ENCODE data around the gene QRFPR. TPM values are rescaled to one million over a fixed set of nuclear protein-coding genes. Genes with fewer than 3 reads are reported as not detected.
"Not testable (repeated sequence)": the region's sequence is repeated elsewhere in the genome, so short reads cannot be mapped to it uniquely, and the experiment has no call there.

The QRFPR gene
- polyA plus RNA-seq (2012; ENCODE audit: insufficient read depth, insufficient read length, low read depth) = not detected

DNA sequence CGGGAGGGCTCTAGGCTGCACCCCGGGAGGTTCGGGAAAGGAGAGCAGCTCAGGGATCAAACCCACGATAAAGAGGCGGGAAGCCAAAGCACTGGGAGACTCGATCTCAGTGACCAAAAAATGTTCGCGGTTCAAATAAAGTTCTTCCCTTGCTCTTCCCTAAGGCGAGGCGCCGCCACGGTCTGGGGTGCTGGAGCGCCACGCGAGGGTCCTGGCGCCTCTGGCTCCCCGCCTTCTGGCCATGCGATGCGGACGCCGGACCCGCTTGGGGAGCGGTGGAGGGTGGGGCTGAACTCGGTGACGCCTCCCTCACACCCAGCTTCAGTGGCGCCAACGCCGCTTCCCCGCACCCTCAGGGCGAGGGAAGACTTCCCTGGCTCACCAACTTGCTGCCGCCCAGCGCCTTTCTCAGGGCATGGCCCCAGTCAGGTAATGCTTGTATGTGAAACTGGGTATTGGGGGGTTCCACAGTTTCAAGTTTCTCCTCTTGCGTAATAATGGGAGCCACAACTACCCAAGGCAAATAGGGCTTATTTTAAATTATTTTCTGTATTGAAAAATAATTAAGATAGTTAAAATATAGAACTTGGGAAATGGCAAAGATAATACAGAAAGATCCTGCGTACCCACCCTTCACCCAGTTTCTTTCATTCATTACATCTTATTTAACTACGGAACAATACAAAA, at the start of gene QRFPR:
Gene QRFPR, minus strand, starts transcription at position 243 of the 687 bp plus-strand sequence. CDS start 371 bp downstream, outside the sequence.
- no peaks in the 10 kb centered on the region for H3K9me3 ChIP-seq
- H3K27me3 ChIP-seq = peaks cover 16% of the 10 kb centered on the region
- H3K4me3 ChIP-seq (ENCODE audit: low read depth, low read length) = no peak within 1 kb of the TSS
- H3K4me1 ChIP-seq = no peaks in the 10 kb centered on the region
- no peak for DNase-seq
- TF ChIP-seq, protein P1, sequence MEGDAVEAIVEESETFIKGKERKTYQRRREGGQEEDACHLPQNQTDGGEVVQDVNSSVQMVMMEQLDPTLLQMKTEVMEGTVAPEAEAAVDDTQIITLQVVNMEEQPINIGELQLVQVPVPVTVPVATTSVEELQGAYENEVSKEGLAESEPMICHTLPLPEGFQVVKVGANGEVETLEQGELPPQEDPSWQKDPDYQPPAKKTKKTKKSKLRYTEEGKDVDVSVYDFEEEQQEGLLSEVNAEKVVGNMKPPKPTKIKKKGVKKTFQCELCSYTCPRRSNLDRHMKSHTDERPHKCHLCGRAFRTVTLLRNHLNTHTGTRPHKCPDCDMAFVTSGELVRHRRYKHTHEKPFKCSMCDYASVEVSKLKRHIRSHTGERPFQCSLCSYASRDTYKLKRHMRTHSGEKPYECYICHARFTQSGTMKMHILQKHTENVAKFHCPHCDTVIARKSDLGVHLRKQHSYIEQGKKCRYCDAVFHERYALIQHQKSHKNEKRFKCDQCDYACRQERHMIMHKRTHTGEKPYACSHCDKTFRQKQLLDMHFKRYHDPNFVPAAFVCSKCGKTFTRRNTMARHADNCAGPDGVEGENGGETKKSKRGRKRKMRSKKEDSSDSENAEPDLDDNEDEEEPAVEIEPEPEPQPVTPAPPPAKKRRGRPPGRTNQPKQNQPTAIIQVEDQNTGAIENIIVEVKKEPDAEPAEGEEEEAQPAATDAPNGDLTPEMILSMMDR (IDR thresholded peaks at IDR 0.05; ENCODE audit: low read depth, low read length) = no peak
- no peaks in the 10 kb centered on the region for H3K36me3 ChIP-seq

DNA sequence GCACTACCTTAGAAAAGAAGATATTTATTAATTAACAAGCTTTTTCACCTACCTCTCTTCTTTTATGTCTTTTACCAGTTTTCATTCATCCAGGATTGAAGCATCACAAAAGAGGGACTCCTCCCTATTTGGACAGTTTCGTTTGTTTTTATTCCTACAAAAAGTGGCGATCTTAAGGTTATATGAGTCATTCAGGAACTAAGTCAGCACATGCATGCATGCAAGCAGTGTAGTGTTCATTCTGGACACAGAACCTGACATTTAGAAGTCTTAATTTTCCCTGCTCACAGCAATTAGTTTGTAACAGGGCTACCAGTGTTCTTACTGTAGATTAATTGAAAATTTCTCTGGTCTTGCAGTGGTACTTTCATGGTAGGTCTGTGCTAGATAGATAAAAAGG, 47.9 kb upstream of the QRFPR start:
- no peaks in the 10 kb centered on the region for H3K4me1 ChIP-seq
- H3K4me3 ChIP-seq (ENCODE audit: low read depth, low read length) = no peak overlapping the region
- no peaks in the 10 kb centered on the region for H3K36me3 ChIP-seq
- DNase-seq = no peak
- no peaks in the 10 kb centered on the region for H3K9me3 ChIP-seq
- H3K27me3 ChIP-seq = no peaks in the 10 kb centered on the region
- TF ChIP-seq, protein P1 (IDR thresholded peaks at IDR 0.05; ENCODE audit: low read depth, low read length) = no peak

DNA sequence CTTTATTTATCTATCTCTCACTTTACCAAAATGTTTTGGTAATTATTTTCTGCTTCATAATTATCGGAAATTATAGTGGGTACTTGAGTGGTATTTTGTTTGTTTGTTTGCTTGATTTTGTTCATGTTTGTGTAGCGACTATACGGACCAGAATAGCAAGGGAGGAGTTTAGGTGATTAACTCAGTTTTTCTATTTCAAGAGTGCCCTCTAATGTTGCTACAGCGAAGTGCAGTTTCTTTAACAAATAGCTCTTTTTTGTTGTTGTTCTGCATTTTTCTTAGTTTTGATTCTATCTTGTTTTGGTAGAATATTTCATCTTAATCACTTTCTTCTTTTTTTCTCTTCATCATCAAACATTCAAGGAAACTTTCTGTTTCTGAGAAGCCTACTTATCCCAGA, 40.8 kb upstream of the QRFPR start:
- Histone ChIP-seq H3K4me3 (ENCODE audit: low read depth, low read length) (no peak overlapping the region), H3K27me3 (no peaks in the 10 kb centered on the region), H3K4me1 (no peaks in the 10 kb centered on the region), H3K36me3 (no peaks in the 10 kb centered on the region), H3K9me3 (no peaks in the 10 kb centered on the region)
- TF ChIP-seq, protein P1 (IDR thresholded peaks at IDR 0.05; ENCODE audit: low read depth, low read length) = no peak
- no peak for DNase-seq

DNA sequence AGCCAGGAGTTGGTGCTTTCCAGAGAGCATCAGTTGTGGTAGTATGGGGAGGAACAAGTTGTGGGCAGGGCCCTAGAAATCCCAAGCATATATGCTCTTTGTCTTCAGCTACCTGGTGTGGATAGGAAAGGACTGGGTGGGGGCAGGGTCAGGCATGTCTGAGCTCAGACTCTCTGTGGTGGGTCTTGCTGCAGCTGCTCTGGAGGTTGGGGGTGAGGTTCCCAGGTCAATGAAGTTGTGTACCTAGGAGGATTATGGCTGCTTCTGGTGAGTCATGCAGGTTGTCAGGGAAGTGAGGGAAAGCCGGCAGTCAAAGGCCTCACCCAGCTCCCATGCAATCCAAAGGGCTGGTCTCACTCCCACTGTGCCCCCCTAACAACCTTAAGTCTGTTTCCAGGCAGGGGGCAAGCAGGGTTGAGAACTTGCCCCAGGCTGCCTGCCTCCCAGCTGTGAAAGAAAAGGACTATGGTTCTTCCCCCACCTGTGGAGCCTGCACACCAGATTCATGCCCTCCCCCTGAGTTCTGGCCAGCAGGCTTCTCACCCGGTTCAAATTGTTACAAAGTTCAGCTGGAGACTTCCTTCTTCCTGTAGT, 30.4 kb upstream of the QRFPR start:
- TF ChIP-seq, protein P1 (IDR thresholded peaks at IDR 0.05; ENCODE audit: low read depth, low read length) = no peak
- no peak for DNase-seq
- Histone ChIP-seq H3K4me3 (ENCODE audit: low read depth, low read length) (no peak overlapping the region), H3K36me3 (no peaks in the 10 kb centered on the region), H3K27me3 (no peaks in the 10 kb centered on the region), H3K9me3 (no peaks in the 10 kb centered on the region), H3K4me1 (no peaks in the 10 kb centered on the region)

DNA sequence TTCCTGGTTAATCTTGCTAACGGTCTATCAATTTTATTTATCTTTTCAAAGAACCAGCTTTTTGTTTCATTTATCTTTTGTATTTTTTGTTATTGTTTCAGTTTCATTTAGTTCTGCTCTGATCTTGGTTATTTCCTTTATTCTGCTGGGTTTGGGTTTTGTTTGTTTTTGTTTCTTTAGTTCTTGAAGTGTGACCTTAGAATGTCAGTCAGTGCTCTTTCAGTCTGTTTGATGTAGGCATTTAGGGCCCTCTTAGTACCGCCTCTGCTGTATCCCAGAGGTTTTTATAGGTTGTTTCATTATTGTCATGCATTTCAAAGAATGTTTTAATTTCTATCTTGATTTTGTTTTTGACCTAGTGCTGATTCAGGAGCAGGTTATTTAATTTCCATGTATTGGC, 27.7 kb upstream of the QRFPR start:
- H3K4me3 ChIP-seq (ENCODE audit: low read depth, low read length); H3K9me3 ChIP-seq; DNase-seq; H3K4me1 ChIP-seq; H3K36me3 ChIP-seq; H3K27me3 ChIP-seq: not testable (repeated sequence)

DNA sequence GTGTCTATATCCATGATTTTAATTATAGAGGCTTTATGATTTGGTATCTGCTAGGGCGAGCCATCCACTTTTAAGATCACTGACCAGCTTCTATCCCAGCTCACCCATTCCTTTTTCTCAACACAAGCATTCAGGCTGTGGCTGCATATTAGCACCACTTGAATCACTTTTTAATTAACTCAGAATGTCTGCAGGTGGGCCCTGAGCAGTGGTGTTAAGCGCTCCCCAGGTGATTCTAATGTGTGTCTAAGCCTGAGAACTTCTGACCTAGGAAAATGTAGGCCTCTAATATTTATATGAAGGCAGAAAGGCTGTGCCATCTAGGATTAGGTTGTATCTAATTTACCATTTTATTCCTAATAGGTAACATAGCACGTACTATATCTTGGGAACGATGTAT, 19.8 kb upstream of the QRFPR start:
- H3K36me3 ChIP-seq = no peaks in the 10 kb centered on the region

More for the DNA sequence above, 19.8 kb upstream of the QRFPR start:
- TF ChIP-seq, protein P1 (IDR thresholded peaks at IDR 0.05; ENCODE audit: low read depth, low read length) = no peak
- H3K4me1 ChIP-seq = no peaks in the 10 kb centered on the region
- no peak overlapping the region for H3K4me3 ChIP-seq (ENCODE audit: low read depth, low read length)
- H3K9me3 ChIP-seq = no peaks in the 10 kb centered on the region
- DNase-seq = no peak
- H3K27me3 ChIP-seq = no peaks in the 10 kb centered on the region

Measured in BE2C (cell line).